Peyer's patch (tissue), 4 donors: ENCODE measurements around the gene ATP5PB.

Experiments used
- CTCF ChIP-seq, 6 experiments: fragments of 450-650 bp in 4 of 6; fragments of 200-600 bp in 2 of 6; sonication (generic) in 1 of 6; IDR thresholded peaks; one replicate each; pipeline ENCODE4 v1.5.1; 2017 to 2019; ENCODE audit warnings: antibody characterized with exemption in 6 of 6, mild to moderate bottlenecking in 3 of 6, moderate library complexity in 1 of 6
- POLR2A ChIP-seq, 2 donors: fragments of 450-650 bp; IDR thresholded peaks; one replicate each; pipeline ENCODE4 v1.5.1; 2017; ENCODE audit warnings: antibody characterized with exemption in 2 of 2, mild to moderate bottlenecking in 2 of 2, moderate library complexity in 2 of 2

GRCh38 chr1:111474521-111474920 lies 25.3 kb downstream of the ATP5PB start:
- TF ChIP-seq CTCF (IDR thresholded peaks at IDR 0.05) (no peak), POLR2A (IDR thresholded peaks at IDR 0.05) (no peak)
